Spleen (tissue), 7 donors: ENCODE measurements around the gene STYXL1.

Source experiments
- CTCF ChIP-seq, 11 experiments: fragments of 200-600 bp in 7 of 11; fragments of 450-650 bp in 4 of 11; sonication (generic) in 4 of 11; IDR thresholded peaks in 8 of 11; conservative IDR thresholded peaks in 3 of 11; 1 replicate in 7 of 11; 2 replicates in 4 of 11; pipeline versions ENCODE4 v1.4.0 to v1.8.0; 2016 to 2021; ENCODE audit warnings: antibody characterized with exemption in 11 of 11, inconsistent platforms in 4 of 11, mild to moderate bottlenecking in 1 of 11
- POLR2AphosphoS5 ChIP-seq, 3 donors: sonication (generic); formaldehyde crosslinking; IDR thresholded peaks; one replicate each; pipeline ENCODE4 v1.5.1; 2017; ENCODE audit warnings: antibody characterized with exemption in 3 of 3
- donor health status: DM: no; HTN: no; CAD: no; lungs with moderate emphysema.
- donor health status: DM: no; HTN: no; CAD: no.
- donor health status: DM: no; HTN: no; CAD: no.

- TF ChIP-seq CTCF (IDR thresholded peaks at IDR 0.05 in 8 of 11, conservative IDR thresholded peaks at IDR 0.05 in 3 of 11) (no peak), POLR2AphosphoS5 (IDR thresholded peaks at IDR 0.05) (peak in 2 of 3 donors; percentile 25 to 80)
These were observed 96.3 kb downstream of the STYXL1 start for GRCh38 chr7:75951506-75951905.
